GM19239 (cell line): Measurements from ENCODE around the gene HS6ST1.
"Not testable (repeated sequence)": the region's sequence is repeated elsewhere in the genome, so short reads cannot be mapped to it uniquely, and the experiment has no call there.

Source experiments
- DNase-seq: peaks from one replicate; pipeline ENCODE4 v3.0.0; 2011; ENCODE audit warnings: low spot score; ENCODE audit not compliant: insufficient read length
- FAIRE-seq: peaks from 2 replicates; lab custom pipeline; 2011; peaks lifted over from hg19 to GRCh38; lab: Jason Lieb, UNC

The HS6ST1 gene

DNA sequence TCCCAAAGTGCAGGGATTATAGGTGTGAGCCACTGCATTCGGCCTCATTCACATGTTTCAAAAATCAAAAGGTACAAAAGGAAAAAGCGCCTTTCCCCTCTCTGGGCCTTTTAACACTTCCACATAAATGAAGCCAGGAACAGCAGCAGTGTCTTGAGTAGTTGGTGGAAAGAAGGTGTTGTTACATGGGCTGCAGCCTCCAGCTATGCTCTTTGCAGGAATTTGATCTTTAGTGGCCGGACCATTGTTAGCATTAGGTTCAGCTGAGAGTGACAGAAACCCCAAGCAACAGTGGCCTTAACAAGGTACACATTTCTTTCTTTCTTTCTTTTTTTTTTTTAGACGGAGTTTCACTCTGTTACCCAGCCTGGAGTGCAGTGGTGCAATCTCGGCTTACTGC is 59.1 kb downstream of the HS6ST1 start:
- DNase-seq (no peak), FAIRE-seq (no peak)

DNA sequence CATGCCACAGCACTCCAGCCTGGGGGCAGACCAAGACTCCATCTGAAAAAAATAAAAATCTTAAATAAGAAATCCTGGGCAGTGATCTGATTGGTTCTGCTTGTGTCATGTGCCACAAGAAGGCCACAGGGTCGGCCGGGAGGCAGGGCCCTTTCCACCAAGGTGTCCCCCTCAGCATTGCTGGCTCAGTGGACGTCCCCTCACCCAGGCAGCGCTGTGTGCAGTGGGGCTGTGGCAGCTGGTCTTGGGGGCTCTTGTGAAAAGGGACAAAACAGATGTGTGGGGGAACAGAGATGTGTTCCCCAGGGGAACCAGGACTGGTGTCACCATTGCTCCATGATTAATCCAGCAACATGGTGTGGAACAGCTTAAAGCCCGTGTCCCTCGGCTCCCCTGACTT is 60.5 kb downstream of the HS6ST1 start:
- FAIRE-seq (no peak), DNase-seq (no peak)

DNA sequence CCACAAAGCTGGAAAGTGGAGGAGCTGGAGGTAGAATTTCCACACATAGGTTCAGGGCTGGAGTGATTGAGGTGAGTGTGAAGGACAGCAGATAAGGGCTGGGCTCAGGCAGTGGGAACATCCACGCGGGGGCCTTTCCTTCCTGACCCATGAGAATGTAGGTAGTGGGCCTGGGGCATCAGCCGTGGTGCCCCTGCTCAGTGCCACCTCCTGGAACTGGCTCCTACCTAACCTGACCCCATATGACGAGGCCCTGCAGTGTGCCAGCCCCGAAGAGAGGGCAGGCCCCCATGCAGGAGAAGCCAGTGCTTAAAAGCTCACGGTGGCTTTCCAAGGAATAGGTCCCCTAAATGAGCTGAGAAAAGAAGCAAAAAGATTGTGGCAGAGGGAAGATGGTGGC is 66.2 kb downstream of the HS6ST1 start:
- DNase-seq (no peak), FAIRE-seq (no peak)

DNA sequence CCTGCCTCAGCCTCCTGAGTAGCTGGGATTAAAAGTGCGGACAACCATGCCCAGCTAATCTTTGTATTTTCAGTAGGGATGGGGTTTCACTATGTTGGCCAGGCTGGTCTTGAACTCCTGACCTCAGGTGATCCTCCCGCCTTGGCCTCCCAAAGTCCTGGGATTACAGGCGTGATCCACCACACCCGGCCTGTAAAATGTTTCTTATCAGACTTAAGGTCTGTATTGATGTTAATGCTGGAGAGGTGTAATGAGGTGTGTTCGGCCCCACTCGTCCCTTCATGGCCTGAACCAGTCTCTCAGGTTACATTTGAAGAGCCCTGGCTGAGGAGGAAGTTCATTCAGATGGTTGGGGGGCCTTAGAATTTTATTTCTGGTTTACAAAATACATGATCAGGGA is 66.6 kb downstream of the HS6ST1 start:
- not testable (repeated sequence) for DNase-seq, FAIRE-seq

DNA sequence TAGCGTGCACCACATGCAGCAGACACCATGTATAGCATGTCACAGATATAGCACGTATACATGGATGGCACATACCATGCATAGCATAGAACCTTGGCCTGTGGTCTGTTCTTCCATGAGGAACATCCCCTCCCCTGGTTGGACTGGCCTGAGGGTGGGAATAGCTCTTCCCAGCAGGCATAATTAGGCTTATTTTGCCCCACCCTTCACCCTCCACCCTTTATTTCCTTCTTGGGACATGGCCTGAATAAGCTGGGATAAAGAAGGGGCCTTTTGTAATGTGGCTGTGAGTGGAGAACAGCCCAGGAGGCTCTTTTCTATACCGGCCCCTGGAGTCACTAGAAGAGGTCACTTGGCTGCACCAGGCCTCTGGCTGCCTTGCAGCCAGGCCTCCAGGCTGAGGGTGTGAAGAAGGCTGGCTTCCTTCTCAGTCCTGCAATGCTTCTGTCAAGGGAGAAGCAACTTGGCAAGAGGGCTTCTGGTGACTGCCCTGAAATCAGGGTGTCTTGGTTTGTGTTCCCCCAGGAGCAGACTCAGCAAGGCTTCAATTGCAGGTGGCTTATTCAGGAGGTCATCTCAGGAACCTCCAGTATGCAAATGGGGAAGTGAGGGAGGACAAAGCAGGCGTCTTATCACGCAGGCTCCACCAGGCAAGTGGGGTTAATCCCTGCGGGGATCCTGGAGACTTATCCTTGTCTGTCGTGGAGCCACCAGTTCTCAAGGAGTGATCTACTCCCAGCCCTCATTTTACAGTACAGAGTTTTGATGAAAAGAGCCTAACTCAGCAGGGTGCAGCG is 68.2 kb downstream of the HS6ST1 start:
- DNase-seq (no peak), FAIRE-seq (no peak)

DNA sequence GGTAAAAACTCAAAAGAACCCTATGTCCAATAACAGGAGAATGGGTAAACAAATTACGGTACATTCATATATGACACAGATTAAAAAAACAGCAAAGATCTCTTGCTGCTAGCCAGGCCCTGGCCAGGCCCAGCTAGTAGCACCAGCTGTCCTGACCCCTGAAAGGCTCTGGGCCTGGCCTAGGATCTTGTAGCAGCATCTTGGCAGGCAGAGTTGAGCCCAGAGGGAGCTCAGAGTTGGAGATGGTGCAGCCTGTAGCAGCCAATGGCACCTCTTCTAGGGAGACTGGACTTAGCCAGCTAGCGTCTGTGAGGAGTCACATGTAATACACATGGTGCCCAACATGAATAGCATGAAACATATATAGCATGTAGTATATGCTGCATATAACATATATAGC is 69.1 kb downstream of the HS6ST1 start:
- FAIRE-seq: no peak
- DNase-seq: no peak

DNA sequence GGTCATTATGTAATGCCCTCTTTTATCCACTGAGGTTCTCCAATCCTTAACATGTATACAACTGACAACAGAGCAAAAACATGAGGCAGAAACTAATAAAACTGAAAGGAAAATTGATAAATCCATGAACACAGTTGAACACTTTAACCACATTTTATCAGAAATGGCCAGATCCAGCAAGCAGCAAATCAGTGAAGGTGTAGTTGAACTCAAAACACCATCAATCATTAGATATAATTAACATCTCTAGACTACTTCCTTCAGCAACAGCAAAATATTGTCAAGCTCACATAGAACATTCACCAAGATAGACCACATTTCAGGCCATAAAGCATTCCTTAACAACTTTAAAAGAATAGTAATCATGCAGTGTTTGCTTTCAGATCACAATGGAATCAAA is 72.9 kb downstream of the HS6ST1 start:
- no peak for DNase-seq
- no peak for FAIRE-seq

DNA sequence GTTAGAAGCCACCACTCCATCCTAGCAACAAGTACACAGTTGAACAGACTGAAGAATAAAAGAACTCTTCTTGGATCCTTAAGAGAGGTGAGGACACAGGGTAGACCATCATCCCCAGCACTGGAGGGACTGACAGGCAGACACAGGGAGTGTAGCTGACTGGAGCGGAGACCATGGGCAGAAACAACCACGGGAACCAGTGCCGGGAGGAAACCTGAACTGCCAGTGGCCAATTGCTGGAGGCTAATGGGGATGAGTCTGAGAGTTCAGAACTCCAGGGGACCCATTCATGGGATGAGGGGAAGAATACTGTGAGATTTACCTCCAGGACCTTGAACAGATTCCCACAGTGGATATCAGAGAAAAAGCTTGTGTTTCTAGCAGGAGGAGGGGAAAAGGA is 76.8 kb downstream of the HS6ST1 start:
- DNase-seq (no peak), FAIRE-seq (no peak)

DNA sequence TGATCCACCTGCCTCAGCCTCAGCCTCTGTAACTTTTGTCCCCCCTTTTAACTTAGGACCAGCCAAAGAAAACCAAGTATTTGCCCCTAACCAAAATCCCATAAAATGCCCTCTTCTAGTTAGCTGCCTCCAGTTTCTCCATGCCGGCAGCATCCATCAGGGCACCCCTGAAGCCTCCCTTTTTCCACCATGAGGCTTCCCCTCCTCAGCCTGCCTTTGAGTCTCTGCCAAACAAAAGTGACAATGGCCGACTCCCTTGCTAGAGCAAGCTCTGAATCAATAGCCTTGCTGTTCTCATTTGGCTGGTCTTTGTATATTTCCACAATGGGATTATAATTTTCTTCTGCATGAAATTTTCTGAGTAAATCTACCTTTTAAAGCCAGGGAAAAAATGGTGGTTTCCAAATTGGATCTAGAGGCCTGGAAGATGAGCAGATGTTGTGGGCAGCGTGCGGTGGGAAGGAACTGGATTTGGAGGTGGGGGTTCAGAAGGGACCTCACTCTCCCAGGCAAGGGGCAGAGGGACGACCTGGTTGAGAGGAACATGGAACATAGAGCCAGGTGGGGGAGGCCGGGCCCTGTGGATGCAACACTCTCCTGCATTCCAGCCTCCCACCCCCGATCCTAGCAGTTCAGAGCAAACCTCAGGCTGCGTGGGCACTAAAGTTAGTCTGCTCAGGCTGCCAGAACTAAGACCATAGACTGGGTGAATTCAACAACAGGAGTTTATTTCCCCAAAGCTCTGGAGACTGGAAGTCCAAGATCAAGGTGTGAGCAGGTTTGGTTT is 80.6 kb downstream of the HS6ST1 start:
- FAIRE-seq: no peak
- DNase-seq: no peak

DNA sequence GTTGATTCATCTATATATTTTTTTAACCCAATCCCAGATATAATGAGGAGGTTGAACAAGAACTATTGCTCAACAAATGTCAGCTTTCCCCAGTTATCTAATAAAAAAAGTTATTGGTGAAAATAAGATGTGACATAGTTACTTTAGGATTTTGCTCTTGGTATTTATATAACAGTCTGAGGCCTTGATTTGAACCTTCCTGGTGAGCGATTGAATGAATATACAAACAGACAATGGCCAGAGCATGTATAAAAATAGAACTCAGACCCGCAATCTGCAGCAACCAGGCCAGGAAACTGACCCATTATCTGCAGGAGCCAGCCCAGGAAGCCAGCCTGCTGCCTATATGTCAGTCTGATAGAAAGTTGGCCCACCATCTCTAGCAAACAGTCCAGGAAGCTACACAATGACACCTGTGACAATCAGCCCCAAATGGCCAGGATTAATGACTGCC is 81.6 kb downstream of the HS6ST1 start:
- no peak for FAIRE-seq
- DNase-seq: no peak

DNA sequence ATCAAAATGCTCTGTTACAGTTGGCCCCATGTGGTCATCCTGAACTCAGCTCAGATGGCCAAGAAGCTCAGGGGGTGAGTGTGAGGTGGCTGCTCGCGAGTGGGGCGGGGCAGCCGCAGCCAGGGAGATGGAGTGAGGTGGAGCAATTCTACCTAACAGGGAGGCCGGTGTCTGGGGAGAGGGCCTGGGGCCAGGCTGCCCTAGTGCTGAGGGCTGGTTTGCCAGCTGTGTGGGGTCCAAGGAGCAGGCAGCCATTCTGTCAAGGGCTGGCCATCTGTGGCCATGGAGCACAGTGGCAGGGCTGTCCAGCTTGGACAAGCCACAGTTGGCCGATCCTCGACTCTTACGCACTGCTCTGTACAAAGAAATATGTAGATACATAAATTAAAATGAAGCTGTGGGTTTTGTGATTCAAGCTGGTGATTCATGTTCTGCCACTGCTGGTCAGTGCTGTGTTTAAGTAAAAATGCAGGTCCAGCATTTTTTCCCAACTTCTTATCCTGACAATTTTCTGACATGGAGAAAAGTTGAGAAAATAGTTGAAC is 82.1 kb downstream of the HS6ST1 start:
- FAIRE-seq (no peak), DNase-seq (no peak)

DNA sequence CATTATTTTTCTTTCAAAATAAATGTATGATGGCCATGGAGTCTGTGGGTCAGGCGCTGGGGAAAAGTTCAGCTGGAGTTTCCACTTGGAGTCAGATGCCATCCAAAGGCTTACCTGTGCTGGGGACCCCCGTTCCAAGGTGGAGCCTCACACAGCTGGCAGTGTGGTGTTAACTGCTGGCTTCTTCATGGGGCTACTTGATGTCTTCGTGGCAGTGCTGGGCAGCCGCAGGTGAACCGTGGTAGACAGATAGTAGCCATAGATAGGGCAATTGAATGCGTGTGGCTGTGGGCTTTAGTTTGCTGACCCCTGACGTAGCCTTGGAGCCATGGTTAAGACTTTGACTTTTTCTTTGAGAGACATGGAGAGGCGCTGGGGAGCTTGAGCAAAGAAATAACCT is 83.1 kb downstream of the HS6ST1 start:
- DNase-seq: no peak
- no peak for FAIRE-seq

DNA sequence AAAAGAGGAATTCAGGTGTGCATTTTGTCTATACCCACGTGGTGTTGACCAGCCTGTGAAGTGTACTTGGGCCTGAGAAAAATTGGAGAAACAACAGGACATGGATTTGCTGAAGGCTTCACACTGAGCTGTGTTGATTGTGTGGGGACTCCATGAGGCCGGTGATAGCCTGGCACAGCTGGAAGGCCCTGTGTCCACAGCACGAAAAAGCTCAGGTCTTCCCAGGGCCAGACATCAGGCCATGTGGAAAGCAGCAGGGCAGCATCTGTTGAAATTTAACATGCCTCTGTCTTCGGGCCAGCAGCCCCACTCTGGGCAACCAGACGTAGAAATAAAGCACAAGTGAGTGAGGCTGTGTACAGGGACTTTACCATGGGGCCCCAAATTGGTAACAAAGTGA is 84.1 kb downstream of the HS6ST1 start:
- no peak for FAIRE-seq
- no peak for DNase-seq

DNA sequence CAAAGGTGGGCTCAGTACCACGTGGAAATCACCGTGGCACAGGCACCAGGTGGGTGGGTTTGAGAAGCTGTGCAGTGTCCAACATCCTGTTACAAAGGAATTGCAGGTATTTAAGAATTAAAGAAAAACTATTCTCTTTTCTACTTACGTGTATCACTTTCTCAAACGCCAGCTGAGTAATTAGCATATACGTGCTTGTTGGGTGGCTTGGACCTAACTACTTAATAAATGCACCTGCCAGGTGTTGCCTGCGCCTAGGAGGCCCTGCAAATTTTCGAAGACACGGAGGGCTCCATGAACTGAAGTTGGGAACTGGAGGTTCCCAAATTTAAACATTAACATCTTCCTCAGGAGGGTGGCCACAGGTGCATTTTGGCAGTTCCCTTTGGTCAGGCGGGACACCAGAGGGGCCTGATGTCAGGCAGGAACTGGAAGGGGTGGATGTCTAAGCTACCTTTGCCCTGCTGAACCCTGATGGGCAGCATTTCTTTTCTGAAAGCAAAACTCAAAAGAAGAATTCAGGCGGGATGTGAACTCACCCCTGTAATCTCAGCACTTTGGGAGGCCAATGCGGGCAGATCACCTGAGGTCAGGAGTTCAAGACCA is 84.8 kb downstream of the HS6ST1 start:
- DNase-seq (no peak), FAIRE-seq (no peak)

DNA sequence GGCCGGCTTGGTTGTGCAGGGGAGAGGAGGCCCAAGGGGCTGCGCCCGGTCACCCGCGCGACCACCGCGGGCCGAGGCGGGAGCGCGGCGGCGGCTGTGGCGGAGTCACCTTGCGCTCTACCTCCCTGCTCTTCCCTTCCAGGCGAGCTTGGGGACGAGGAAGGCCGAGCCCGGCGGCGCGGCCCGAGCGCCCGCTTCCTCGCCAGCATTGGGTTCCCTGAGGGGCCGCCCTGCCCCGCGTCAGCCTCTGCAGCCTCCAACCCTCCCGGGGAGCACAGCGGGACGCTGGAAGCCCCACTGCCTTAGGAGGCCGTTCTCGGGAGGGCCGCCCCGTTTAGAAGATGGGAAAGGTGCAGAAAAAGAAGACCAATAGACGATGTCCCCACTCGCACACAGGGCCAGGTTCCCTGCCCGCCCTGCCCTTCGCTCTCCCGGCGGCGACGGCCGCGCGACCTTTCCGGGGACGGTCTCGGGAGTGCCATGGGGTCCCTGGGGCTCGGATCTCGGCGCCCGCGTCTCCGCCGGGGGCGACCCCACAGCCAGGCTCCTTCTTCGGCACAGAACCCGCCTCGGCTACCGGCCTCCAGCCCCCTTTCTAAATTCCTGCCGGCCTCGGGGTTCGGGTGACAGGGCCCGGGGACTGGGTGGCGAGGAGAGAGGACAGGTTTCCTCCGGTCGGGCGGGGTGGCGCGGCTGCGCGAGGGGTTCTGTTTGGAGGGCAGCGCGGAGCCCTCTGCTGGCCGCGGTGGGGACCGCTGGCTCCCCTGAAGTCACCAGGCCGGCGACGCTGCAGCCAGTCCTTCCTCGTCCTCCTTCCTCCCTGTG is 85.5 kb downstream of the HS6ST1 start:
- DNase-seq: peak; percentile 97
- FAIRE-seq: peak; percentile 94

DNA sequence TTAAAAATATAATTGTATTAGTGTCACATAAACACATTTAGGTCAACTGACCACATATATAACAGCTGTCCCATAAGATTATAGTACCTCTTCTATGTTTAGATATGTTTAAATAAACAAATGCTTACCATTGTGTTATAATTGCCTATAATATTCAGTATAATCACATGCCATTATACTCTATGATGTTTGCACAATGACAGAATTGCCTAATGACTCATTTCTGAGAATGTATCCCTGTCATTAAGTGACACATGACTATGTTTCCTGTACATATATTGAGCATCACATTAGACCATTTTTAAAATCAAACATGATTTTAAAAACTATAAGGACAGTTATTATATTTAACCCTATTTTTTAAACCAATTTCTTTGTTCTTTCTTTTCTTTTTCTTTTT is 89.8 kb downstream of the HS6ST1 start:
- DNase-seq (no peak), FAIRE-seq (no peak)

DNA sequence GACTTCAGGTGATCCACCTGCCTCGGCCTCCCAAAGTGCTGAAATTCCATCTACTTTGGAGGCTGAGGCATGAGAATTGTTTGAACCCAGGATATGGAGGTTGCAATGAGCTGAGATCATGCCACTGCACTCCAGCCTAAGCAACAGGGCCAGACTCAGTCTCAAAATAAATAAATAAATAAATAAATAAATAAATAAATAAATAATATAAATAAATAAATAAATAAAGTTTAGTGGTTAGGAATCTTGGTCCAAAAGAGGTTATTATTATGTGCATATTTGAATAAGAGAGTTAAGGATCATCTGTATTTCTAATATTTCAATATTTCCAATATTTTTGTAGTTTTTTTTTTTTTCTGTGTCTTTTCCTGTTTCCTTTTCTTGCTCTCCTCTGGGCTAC is 90.8 kb downstream of the HS6ST1 start:
- FAIRE-seq: no peak
- DNase-seq: no peak

DNA sequence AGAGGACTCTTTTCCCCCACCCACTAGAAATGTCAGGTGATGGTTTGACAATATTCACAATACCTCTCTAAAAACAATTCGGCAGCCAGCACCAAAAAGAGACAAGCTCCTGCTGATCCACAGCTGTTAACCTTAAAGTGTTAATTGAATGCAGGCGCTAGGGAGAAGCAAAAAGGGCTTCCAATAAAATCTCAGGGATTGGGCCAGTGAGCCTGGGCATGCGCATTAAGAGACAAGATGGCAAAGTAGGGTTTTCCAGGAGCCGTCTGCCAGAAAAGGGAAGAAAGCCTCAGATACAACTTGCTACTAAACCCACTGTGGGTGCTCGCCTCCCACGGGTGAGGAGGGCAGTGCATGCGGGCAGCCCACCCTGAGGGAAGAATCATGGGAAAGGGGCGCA is 98.8 kb downstream of the HS6ST1 start:
- no peak for DNase-seq
- FAIRE-seq: no peak

DNA sequence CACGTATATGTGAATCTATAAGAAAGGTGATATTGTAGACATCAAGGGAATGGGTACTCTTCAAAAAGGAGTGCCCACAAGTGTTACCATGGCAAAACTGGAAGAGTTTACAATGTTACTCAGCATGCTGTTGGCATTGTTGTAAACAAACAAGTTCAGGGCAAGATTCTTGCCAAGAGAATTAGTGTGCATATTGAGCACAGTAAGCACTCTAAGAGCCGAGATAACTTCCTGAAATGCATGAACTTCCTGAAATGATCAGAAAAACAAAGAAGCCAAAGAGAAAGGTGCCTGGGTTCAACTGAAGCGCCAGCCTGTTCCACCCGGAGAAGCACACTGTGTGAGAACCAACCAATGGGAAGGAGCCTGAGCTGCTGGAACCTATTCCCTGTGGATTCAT is 101.0 kb downstream of the HS6ST1 start:
- FAIRE-seq: no peak

More for the DNA sequence above, 101.0 kb downstream of the HS6ST1 start:
- no peak for DNase-seq
